Measurements from ENCODE around the gene SELPLG.
"Not testable (repeated sequence)": the region's sequence is repeated elsewhere in the genome, so short reads cannot be mapped to it uniquely, and the experiment has no call there.

Gene SELPLG

GRCh38 chr12:108633534-108634248 lies at the start of gene SELPLG:
SELPLG (minus strand) TSS chr12:108633894; CDS start chr12:108624307, 9,587 bp downstream.
- no peak for DNase-seq (ENCODE audit: low spot score)

- DNase-seq (ENCODE audit: low spot score) = no peak
Measured at GRCh38 chr12:108681317-108681716, 47.6 kb upstream of the SELPLG start.

- no peak for DNase-seq (ENCODE audit: low spot score)
Measured at GRCh38 chr12:108679106-108679681, 45.5 kb upstream of the SELPLG start.

- no peak for DNase-seq (ENCODE audit: low spot score)
Measured at GRCh38 chr12:108678104-108678730, 44.5 kb upstream of the SELPLG start.

GRCh38 chr12:108677381-108677780 lies 43.7 kb upstream of the SELPLG start:
- DNase-seq (ENCODE audit: low spot score) = no peak

- no peak for DNase-seq (ENCODE audit: low spot score)
Measured at GRCh38 chr12:108676707-108677106, 43.0 kb upstream of the SELPLG start.

- DNase-seq (ENCODE audit: low spot score) = no peak
Measured at GRCh38 chr12:108675792-108676191, 42.1 kb upstream of the SELPLG start.

- no peak for DNase-seq (ENCODE audit: low spot score)
Measured at GRCh38 chr12:108672054-108672453, 38.4 kb upstream of the SELPLG start.

- no peak for DNase-seq (ENCODE audit: low spot score)
Measured at GRCh38 chr12:108671110-108671509, 37.4 kb upstream of the SELPLG start.

GRCh38 chr12:108670066-108670631 lies 36.5 kb upstream of the SELPLG start:
- no peak for DNase-seq (ENCODE audit: low spot score)

GRCh38 chr12:108668542-108668941 lies 34.8 kb upstream of the SELPLG start:
- DNase-seq (ENCODE audit: low spot score) = no peak

- DNase-seq (ENCODE audit: low spot score) = no peak
Measured at GRCh38 chr12:108668063-108668462, 34.4 kb upstream of the SELPLG start.

GRCh38 chr12:108667349-108667748 lies 33.7 kb upstream of the SELPLG start:
- DNase-seq (ENCODE audit: low spot score) = no peak

GRCh38 chr12:108666401-108666881 lies 32.7 kb upstream of the SELPLG start:
- DNase-seq (ENCODE audit: low spot score) = no peak

- DNase-seq (ENCODE audit: low spot score) = no peak
Measured at GRCh38 chr12:108665608-108666202, 32.0 kb upstream of the SELPLG start.

GRCh38 chr12:108664338-108665258 lies 30.9 kb upstream of the SELPLG start:
- DNase-seq (ENCODE audit: low spot score) = peak; percentile 86

- DNase-seq (ENCODE audit: low spot score) = no peak
Measured at GRCh38 chr12:108663324-108664015, 29.8 kb upstream of the SELPLG start.

GRCh38 chr12:108658115-108658514 lies 24.4 kb upstream of the SELPLG start:
- DNase-seq (ENCODE audit: low spot score) = not testable (repeated sequence)

GRCh38 chr12:108657130-108657745 lies 23.5 kb upstream of the SELPLG start:
- DNase-seq (ENCODE audit: low spot score) = no peak

- DNase-seq (ENCODE audit: low spot score) = not testable (repeated sequence)
Measured at GRCh38 chr12:108656247-108656646, 22.6 kb upstream of the SELPLG start.
